ENCODE measurements around the gene ZNF14. TPM values are rescaled to one million over a fixed set of nuclear protein-coding genes. Genes with fewer than 3 reads are reported as not detected.
"Not testable (repeated sequence)": the region's sequence is repeated elsewhere in the genome, so short reads cannot be mapped to it uniquely, and the experiment has no call there.

The ZNF14 gene
- total RNA-seq, 1 experiment from 2014 or later, result 4.9 TPM

DNA sequence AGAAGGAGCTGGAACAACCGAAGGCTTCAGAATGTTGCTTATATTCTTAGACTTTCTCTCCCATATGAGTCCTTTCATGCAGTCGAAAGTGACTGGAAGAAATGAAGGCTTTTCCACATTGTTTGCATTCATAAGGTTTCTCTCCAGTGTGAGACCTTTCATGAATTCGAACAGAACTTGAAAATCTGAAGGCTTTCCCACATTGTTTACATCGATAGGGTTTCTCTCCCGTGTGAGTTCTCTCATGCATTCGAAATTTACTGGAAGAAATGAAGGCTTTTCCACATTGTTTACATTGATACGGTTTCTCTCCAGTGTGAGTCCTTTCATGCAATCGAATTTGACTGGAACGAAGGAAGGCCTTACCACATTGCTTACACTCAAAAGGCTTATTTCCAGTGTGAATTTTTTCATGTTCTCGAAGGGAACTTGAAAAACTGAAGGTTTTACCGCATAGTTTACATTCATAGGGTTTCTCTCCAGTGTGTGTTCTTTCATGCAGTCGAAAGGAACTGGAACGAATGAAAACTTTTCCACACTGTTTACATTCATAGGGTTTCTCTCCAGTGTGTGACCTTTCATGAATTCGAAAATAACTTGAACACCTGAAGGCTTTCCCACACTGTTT lies 21.5 kb downstream of the ZNF14 start:
- Mint-ChIP-seq H3K9me3 (ENCODE audit: unreplicated experiment) (peaks cover 31% of the 10 kb centered on the region), H3K27me3 (ENCODE audit: insufficient read depth, unreplicated experiment) (no peaks in the 10 kb centered on the region), H3K4me3 (ENCODE audit: unreplicated experiment) (no peak overlapping the region), H3K27ac (ENCODE audit: unreplicated experiment) (no peak overlapping the region), H3K4me1 (ENCODE audit: low read depth, unreplicated experiment) (no peaks in the 10 kb centered on the region), H3K36me3 (ENCODE audit: insufficient read depth, unreplicated experiment) (peaks cover 65% of the 10 kb centered on the region)
- Histone ChIP-seq H3K27me3 (replicated peaks; ENCODE audit: control insufficient read depth, insufficient read depth, low read length) (no peaks in the 10 kb centered on the region), H3K9me3 (peaks cover 53% of the 10 kb centered on the region), H3K4me3 (ENCODE audit: low read depth, low read length) (no peak overlapping the region), H3K36me3 (ENCODE audit: control insufficient read depth, insufficient read depth, low read length) (peaks cover 11% of the 10 kb centered on the region), H3K4me1 (no peaks in the 10 kb centered on the region)
- intact Hi-C loops (cut with micrococcal nuclease; ENCODE audit: unreplicated experiment), result no loop called here
- DNase-seq, result no peak
- CTCF ChIA-PET, result no interaction called here
- no TSS peak for BruUV-seq (replicated peaks)
- POLR2A ChIA-PET, result no interaction called here
- TF ChIP-seq, protein P1, sequence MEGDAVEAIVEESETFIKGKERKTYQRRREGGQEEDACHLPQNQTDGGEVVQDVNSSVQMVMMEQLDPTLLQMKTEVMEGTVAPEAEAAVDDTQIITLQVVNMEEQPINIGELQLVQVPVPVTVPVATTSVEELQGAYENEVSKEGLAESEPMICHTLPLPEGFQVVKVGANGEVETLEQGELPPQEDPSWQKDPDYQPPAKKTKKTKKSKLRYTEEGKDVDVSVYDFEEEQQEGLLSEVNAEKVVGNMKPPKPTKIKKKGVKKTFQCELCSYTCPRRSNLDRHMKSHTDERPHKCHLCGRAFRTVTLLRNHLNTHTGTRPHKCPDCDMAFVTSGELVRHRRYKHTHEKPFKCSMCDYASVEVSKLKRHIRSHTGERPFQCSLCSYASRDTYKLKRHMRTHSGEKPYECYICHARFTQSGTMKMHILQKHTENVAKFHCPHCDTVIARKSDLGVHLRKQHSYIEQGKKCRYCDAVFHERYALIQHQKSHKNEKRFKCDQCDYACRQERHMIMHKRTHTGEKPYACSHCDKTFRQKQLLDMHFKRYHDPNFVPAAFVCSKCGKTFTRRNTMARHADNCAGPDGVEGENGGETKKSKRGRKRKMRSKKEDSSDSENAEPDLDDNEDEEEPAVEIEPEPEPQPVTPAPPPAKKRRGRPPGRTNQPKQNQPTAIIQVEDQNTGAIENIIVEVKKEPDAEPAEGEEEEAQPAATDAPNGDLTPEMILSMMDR (IDR thresholded peaks at IDR 0.05; ENCODE audit: insufficient read depth in 1 of 2, low read depth in 1 of 2, low read length in 1 of 2, severe bottlenecking in 1 of 2, unreplicated experiment in 1 of 2), result no peak

DNA sequence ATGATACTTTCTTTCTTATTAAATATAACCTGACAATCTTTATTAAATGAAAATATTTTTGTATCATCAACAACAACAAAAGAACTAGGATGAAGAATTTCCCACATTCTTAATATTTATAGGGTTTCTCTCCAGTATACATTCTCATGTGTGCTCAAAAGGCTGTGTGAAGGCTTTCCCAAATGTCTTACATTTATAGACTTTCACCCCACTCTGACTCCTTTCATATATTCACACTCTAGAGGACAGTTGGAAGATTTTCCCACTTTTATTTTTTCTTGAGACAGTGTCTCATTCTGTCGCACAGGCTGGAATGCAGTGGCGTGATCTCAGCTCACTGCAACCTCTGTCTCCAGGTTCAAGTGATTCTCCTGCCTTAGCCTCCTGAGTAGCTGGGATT lies 22.4 kb downstream of the ZNF14 start:
- DNase-seq, result no peak
- Histone ChIP-seq H3K27me3 (replicated peaks; ENCODE audit: control insufficient read depth, insufficient read depth, low read length) (no peaks in the 10 kb centered on the region), H3K4me1 (no peaks in the 10 kb centered on the region), H3K36me3 (ENCODE audit: control insufficient read depth, insufficient read depth, low read length) (peaks cover 11% of the 10 kb centered on the region), H3K4me3 (ENCODE audit: low read depth, low read length) (no peak overlapping the region), H3K9me3 (peaks cover 49% of the 10 kb centered on the region)
- H3K27me3 Mint-ChIP-seq (ENCODE audit: insufficient read depth, unreplicated experiment), result no peaks in the 10 kb centered on the region
- intact Hi-C loops (cut with micrococcal nuclease; ENCODE audit: unreplicated experiment), result no loop called here
- H3K4me3 Mint-ChIP-seq (ENCODE audit: unreplicated experiment), result no peak overlapping the region
- H3K9me3 Mint-ChIP-seq (ENCODE audit: unreplicated experiment), result peaks cover 23% of the 10 kb centered on the region
- ChIA-PET POLR2A (no interaction called here), CTCF (no interaction called here)
- no peaks in the 10 kb centered on the region for H3K4me1 Mint-ChIP-seq (ENCODE audit: low read depth, unreplicated experiment)
- BruUV-seq (replicated peaks), result no TSS peak
- no peak overlapping the region for H3K27ac Mint-ChIP-seq (ENCODE audit: unreplicated experiment)
- H3K36me3 Mint-ChIP-seq (ENCODE audit: insufficient read depth, unreplicated experiment), result peaks cover 72% of the 10 kb centered on the region
- TF ChIP-seq, protein P1 (IDR thresholded peaks at IDR 0.05; ENCODE audit: insufficient read depth in 1 of 2, low read depth in 1 of 2, low read length in 1 of 2, severe bottlenecking in 1 of 2, unreplicated experiment in 1 of 2), result no peak

DNA sequence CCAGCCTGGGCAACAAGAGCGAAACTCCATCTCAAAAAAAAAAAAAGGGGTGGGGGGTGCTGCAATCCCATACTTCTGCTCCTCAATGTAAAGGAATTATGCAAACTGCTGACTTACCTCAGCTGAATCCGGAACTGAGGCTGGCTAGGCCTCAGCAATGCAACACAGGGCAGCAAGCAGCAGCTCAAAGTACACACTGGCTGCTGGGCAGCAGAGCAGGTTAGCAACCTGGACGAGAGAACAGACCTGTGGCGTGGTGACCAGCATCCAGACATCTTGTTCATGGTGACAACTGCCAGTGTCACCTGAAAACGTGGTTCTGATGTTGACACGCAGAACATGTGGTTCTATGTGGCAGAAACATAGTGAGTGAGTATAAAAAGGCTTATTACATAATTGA lies 28.1 kb downstream of the ZNF14 start:
- no peaks in the 10 kb centered on the region for H3K4me1 Mint-ChIP-seq (ENCODE audit: low read depth, unreplicated experiment)
- Histone ChIP-seq H3K4me1 (no peaks in the 10 kb centered on the region), H3K27me3 (replicated peaks; ENCODE audit: control insufficient read depth, insufficient read depth, low read length) (no peaks in the 10 kb centered on the region), H3K9me3 (peaks cover 9% of the 10 kb centered on the region), H3K4me3 (ENCODE audit: low read depth, low read length) (no peak overlapping the region), H3K36me3 (ENCODE audit: control insufficient read depth, insufficient read depth, low read length) (no peaks in the 10 kb centered on the region; the same call in 1 of the 2 replicates)
- no peak overlapping the region for H3K27ac Mint-ChIP-seq (ENCODE audit: unreplicated experiment)
- TF ChIP-seq, protein P1 (IDR thresholded peaks at IDR 0.05; ENCODE audit: insufficient read depth in 1 of 2, low read depth in 1 of 2, low read length in 1 of 2, severe bottlenecking in 1 of 2, unreplicated experiment in 1 of 2), result no peak
- peaks cover 7% of the 10 kb centered on the region for H3K9me3 Mint-ChIP-seq (ENCODE audit: unreplicated experiment)
- no peak for DNase-seq
- CTCF ChIA-PET, result no interaction called here
- intact Hi-C loops (cut with micrococcal nuclease; ENCODE audit: unreplicated experiment), result no loop called here
- POLR2A ChIA-PET, result no interaction called here
- peaks cover 17% of the 10 kb centered on the region for H3K36me3 Mint-ChIP-seq (ENCODE audit: insufficient read depth, unreplicated experiment)
- H3K4me3 Mint-ChIP-seq (ENCODE audit: unreplicated experiment), result no peak overlapping the region
- no TSS peak for BruUV-seq (replicated peaks)
- H3K27me3 Mint-ChIP-seq (ENCODE audit: insufficient read depth, unreplicated experiment), result no peaks in the 10 kb centered on the region

DNA sequence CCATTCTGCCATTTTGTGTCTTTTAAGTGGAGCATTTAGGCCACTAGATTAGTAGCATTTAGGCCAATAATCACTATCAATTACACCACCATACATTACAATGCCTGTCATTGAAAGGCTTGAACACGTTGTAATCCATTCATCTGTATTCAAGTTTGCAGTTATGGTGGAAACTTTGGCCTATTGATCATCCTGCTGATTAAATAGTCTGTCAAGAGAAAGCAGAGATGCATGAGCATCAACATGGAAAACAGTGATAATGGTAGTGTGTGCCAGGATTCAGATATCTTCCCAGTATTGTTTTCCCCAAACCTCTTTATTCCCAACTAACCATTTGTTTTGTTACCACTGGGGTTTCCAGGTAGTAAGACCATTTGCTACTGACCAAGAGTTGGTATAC lies 32.4 kb downstream of the ZNF14 start:
- H3K36me3 ChIP-seq (ENCODE audit: control insufficient read depth, insufficient read depth, low read length); POLR2A ChIA-PET; H3K27me3 ChIP-seq (replicated peaks; ENCODE audit: control insufficient read depth, insufficient read depth, low read length); intact Hi-C loops (cut with micrococcal nuclease; ENCODE audit: unreplicated experiment); H3K9me3 ChIP-seq; H3K4me3 Mint-ChIP-seq (ENCODE audit: unreplicated experiment); H3K4me1 ChIP-seq; CTCF ChIA-PET; H3K4me1 Mint-ChIP-seq (ENCODE audit: low read depth, unreplicated experiment); H3K27ac Mint-ChIP-seq (ENCODE audit: unreplicated experiment); DNase-seq; H3K4me3 ChIP-seq (ENCODE audit: low read depth, low read length); H3K9me3 Mint-ChIP-seq (ENCODE audit: unreplicated experiment); H3K27me3 Mint-ChIP-seq (ENCODE audit: insufficient read depth, unreplicated experiment); BruUV-seq (replicated peaks); H3K36me3 Mint-ChIP-seq (ENCODE audit: insufficient read depth, unreplicated experiment): not testable (repeated sequence)

All from Caco-2 (cell line).